Measurements from ENCODE around the gene CAPN11.

- TF ChIP-seq CTCF (IDR thresholded peaks at IDR 0.05; ENCODE audit: borderline replicate concordance, extremely low read depth, low read length, poor library complexity, severe bottlenecking): no peak
- TF ChIP-seq EZH2 (IDR thresholded peaks at IDR 0.05; ENCODE audit: borderline replicate concordance, low read depth, low read length, severe bottlenecking): no peak
Observed at GRCh38 chr6:44142835-44143234, 15.8 kb upstream of the CAPN11 start.

Measured in DND-41 (cell line).